Gastrocnemius medialis (tissue), 4 donors: Measurements from ENCODE around the gene GBP7. TPM values are rescaled to one million over a fixed set of nuclear protein-coding genes. Genes with fewer than 3 reads are reported as not detected.

ENCODE experiments used
- ATAC-seq, 2 donors: fragments of 150-250 bp; one replicate each; pipeline ENCODE4 v1.9.1; 2016
- DNase-seq, 2 donors: peaks; one replicate each; pipeline ENCODE4 v3.0.0-alpha.2; 2019
- H3K27ac ChIP-seq, 4 donors: fragments of 200-600 bp; sonication (generic); 1 replicate in 1 of 4; 2 replicates in 3 of 4; pipeline ENCODE4 v1.5.1; 2016 to 2018; ENCODE audit warnings: mild to moderate bottlenecking in 2 of 4, moderate library complexity in 1 of 4
- H3K27me3 ChIP-seq, 3 donors: fragments of 200-600 bp; sonication (generic) in 2 of 3; 1 replicate in 1 of 3; 2 replicates in 2 of 3; pipeline versions ENCODE4 v1.5.1 to v1.6.0; 2016 to 2019; ENCODE audit warnings: mild to moderate bottlenecking in 1 of 3, moderate library complexity in 1 of 3
- H3K36me3 ChIP-seq, 2 donors: fragments of 200-600 bp; sonication (generic) in 1 of 2; one replicate each; pipeline ENCODE4 v1.5.1; 2017 to 2018
- H3K4me1 ChIP-seq, 2 donors: fragments of 200-600 bp; sonication (generic) in 1 of 2; one replicate each; pipeline ENCODE4 v1.5.1; 2016 to 2017; ENCODE audit warnings: mild to moderate bottlenecking in 2 of 2
- H3K4me3 ChIP-seq, 4 donors: fragments of 200-600 bp; sonication (generic) in 3 of 4; 1 replicate in 1 of 4; 2 replicates in 3 of 4; pipeline ENCODE4 v1.5.1; 2016 to 2019; ENCODE audit warnings: mild to moderate bottlenecking in 2 of 4
- H3K9me3 ChIP-seq, 3 donors: fragments of 200-600 bp; sonication (generic) in 2 of 3; 1 replicate in 1 of 3; 2 replicates in 2 of 3; pipeline ENCODE4 v1.5.1; 2016 to 2019
- POLR2A ChIP-seq, 2 donors: fragments of 450-650 bp; IDR thresholded peaks; one replicate each; pipeline ENCODE4 v1.6.1; 2017; ENCODE audit warnings: antibody characterized with exemption in 2 of 2, mild to moderate bottlenecking in 2 of 2, moderate library complexity in 2 of 2
- in situ Hi-C, 4 donors: fragments of 200-750 bp; cut with MboI; loops; one replicate each; pipeline versions ENCODE4 v1.15.0 to v1.8.0; 2017; ENCODE audit warnings: low sequenced_read_pairs in 4 of 4
- intact Hi-C: fragments of 100-400 bp; cut with DNase I; formaldehyde crosslinking; loops from one replicate; pipeline ENCODE4 v1.15.1; 2023; ENCODE audit warnings: low total_unique reads
- total RNA-seq, 4 donors: library from RNA; depleted of rRNA; stranded (reverse); fragments of >200 nt; gene quantifications; one replicate each; pipeline versions ENCODE4 v1.1.0 to v1.2.3, GENCODE V29; 2016
- TF ChIP-seq, protein P1 (sequence below), 5 experiments: fragments of 450-650 bp in 3 of 5; fragments of 200-600 bp in 2 of 5; sonication (generic) in 2 of 5; IDR thresholded peaks in 4 of 5; conservative IDR thresholded peaks in 1 of 5; 1 replicate in 4 of 5; 2 replicates in 1 of 5; pipeline ENCODE4 v1.5.1; 2016 to 2019; ENCODE audit warnings: antibody characterized with exemption in 5 of 5, mild to moderate bottlenecking in 3 of 5, moderate library complexity in 3 of 5

Gene GBP7
- total RNA-seq, 4 donors from 2014 or later = not detected

- H3K4me3 ChIP-seq = no peak overlapping the region
- H3K9me3 ChIP-seq = no peaks in the 10 kb centered on the region
- in situ Hi-C loops (loop anchor here in 1 of 4 donors (10.0 kb wide), 1 partner anchor 278 kb away; the partner anchor contains the start of gene GBP6), intact Hi-C loops (no loop called here)
- H3K4me1 ChIP-seq = no peaks in the 10 kb centered on the region
- DNase-seq (no peak), ATAC-seq (no peak)
- TF ChIP-seq, protein P1, sequence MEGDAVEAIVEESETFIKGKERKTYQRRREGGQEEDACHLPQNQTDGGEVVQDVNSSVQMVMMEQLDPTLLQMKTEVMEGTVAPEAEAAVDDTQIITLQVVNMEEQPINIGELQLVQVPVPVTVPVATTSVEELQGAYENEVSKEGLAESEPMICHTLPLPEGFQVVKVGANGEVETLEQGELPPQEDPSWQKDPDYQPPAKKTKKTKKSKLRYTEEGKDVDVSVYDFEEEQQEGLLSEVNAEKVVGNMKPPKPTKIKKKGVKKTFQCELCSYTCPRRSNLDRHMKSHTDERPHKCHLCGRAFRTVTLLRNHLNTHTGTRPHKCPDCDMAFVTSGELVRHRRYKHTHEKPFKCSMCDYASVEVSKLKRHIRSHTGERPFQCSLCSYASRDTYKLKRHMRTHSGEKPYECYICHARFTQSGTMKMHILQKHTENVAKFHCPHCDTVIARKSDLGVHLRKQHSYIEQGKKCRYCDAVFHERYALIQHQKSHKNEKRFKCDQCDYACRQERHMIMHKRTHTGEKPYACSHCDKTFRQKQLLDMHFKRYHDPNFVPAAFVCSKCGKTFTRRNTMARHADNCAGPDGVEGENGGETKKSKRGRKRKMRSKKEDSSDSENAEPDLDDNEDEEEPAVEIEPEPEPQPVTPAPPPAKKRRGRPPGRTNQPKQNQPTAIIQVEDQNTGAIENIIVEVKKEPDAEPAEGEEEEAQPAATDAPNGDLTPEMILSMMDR (IDR thresholded peaks at IDR 0.05 in 4 of 5, conservative IDR thresholded peaks at IDR 0.05 in 1 of 5) = no peak
- TF ChIP-seq POLR2A (IDR thresholded peaks at IDR 0.05) = no peak
- no peaks in the 10 kb centered on the region for H3K27me3 ChIP-seq
- no peak overlapping the region for H3K27ac ChIP-seq
- H3K36me3 ChIP-seq = no peaks in the 10 kb centered on the region
These were observed 88.6 kb downstream of the GBP7 start for GRCh38 chr1:89087241-89087640.

DNA sequence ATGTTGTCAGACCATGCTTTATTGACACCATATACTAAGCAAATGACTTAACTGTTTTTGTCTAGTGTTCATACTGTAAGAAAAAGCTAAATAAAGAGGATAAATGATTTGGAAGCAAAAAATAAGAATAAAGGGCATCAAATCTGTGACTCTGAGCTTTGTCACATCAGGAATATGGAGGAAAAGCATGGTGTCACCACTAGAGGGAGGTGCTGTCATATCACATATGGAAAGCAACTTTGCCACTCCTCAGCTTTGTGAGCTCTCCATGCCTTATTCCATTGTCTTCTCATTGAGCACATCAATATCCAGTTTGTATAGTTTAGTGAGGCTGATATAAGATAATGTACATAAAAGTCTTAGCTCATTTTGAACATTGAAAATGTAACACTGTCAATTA lies 90.0 kb downstream of the GBP7 start:
- no peak overlapping the region for H3K4me3 ChIP-seq
- intact Hi-C loops (no loop called here), in situ Hi-C loops (loop anchor here in 1 of 4 donors (10.0 kb wide), 1 partner anchor 279 kb away; the partner anchor contains the start of gene GBP6)
- DNase-seq (no peak), ATAC-seq (peak in 1 of 2 donors; percentile 64)
- H3K36me3 ChIP-seq = no peaks in the 10 kb centered on the region
- H3K9me3 ChIP-seq = no peaks in the 10 kb centered on the region
- no peak overlapping the region for H3K27ac ChIP-seq
- no peak for TF ChIP-seq POLR2A (IDR thresholded peaks at IDR 0.05)
- TF ChIP-seq, protein P1 (IDR thresholded peaks at IDR 0.05 in 4 of 5, conservative IDR thresholded peaks at IDR 0.05 in 1 of 5) = peak in 4 of 5 experiments; percentile 32 to 67 (median 36)
- no peaks in the 10 kb centered on the region for H3K27me3 ChIP-seq
- no peaks in the 10 kb centered on the region for H3K4me1 ChIP-seq

Other genes starting within 250 kb of the GBP7 start
- gene KYAT3, start 183.4 kb downstream of the GBP7 start, total RNA-seq = 1 to 10 TPM; 6.6 to 9.1 (median 7.0) TPM
- gene RBMXL1, start 183.4 kb downstream of the GBP7 start, total RNA-seq = 1 to 10 TPM; 4.9 to 9.2 (median 5.8) TPM
- 1 to 10 TPM; 1.5 to 6.6 (median 2.5) TPM for gene GBP3, start 153.1 kb downstream of the GBP7 start, total RNA-seq
- gene GBP1, start 110.8 kb downstream of the GBP7 start, total RNA-seq = 1 to 10 TPM; 1.8 to 6.9 (median 5.0) TPM
- 100 to 1,000 TPM in 1 of 4 donors, 10 to 100 TPM in 3; 28.6 to 115 (median 56.2) TPM for gene GBP2, start 49.9 kb downstream of the GBP7 start, total RNA-seq
- 10 to 100 TPM in 1 of 4 donors, 1 to 10 TPM in 3; 1.6 to 15.0 (median 5.0) TPM for gene GBP4, start 22.9 kb upstream of the GBP7 start, total RNA-seq
- gene GBP5, start 96.9 kb upstream of the GBP7 start, total RNA-seq = 1 to 10 TPM in 1 of 4 donors, under 1 TPM in 2, not detected in 1; 0.13 to 1.0 (median 0.25) TPM
- gene GBP6, start 188.1 kb upstream of the GBP7 start, total RNA-seq = not detected